ENCODE data around the gene LYPD4. TPM values are rescaled to one million over a fixed set of nuclear protein-coding genes. Genes with fewer than 3 reads are reported as not detected.

LYPD4 gene
- polyA plus RNA-seq, 1 experiment, result not detected

DNA sequence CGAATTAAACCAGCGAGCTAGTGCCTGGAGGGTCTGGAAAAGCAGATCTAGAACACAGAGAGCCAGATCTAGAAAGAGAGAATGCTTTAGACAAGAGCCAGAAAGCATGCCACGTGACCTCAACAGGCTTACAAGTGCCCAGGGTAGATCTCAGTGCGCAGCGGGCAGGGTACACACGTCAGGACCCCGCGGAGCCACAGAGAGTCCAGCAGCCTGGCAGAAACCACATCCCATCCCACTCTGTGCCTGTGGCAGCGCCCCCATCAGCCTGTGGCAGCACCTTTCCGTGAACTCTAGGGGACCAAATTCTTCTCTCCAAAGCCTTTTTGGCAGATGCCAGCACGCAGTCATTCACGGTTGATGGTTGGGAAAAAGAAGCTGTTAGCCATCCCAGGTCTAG lies 44.4 kb upstream of the LYPD4 start:
- POLR2A ChIA-PET, result no interaction called here
- TF ChIP-seq, protein P1, sequence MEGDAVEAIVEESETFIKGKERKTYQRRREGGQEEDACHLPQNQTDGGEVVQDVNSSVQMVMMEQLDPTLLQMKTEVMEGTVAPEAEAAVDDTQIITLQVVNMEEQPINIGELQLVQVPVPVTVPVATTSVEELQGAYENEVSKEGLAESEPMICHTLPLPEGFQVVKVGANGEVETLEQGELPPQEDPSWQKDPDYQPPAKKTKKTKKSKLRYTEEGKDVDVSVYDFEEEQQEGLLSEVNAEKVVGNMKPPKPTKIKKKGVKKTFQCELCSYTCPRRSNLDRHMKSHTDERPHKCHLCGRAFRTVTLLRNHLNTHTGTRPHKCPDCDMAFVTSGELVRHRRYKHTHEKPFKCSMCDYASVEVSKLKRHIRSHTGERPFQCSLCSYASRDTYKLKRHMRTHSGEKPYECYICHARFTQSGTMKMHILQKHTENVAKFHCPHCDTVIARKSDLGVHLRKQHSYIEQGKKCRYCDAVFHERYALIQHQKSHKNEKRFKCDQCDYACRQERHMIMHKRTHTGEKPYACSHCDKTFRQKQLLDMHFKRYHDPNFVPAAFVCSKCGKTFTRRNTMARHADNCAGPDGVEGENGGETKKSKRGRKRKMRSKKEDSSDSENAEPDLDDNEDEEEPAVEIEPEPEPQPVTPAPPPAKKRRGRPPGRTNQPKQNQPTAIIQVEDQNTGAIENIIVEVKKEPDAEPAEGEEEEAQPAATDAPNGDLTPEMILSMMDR (IDR thresholded peaks at IDR 0.05; ENCODE audit: insufficient read depth, low read depth, low read length), result no peak
- Histone ChIP-seq H3K4me3 (ENCODE audit: low read depth, low read length) (no peak overlapping the region), H3K36me3 (ENCODE audit: control insufficient read depth, insufficient read depth, low read length) (peaks cover 24% of the 10 kb centered on the region), H3K27me3 (ENCODE audit: control insufficient read depth, insufficient read depth, low read length) (no peaks in the 10 kb centered on the region)
- no peak for DNase-seq (ENCODE audit: low read depth)
- CTCF ChIA-PET, result interaction anchor here (1.3 kb wide), 1 partner anchor 16 kb away, joined by 3 read pairs; no protein-coding TSS in a partner anchor

GRCh38 chr19:41887711-41888382 lies 43.4 kb upstream of the LYPD4 start:
- ChIA-PET CTCF (interaction anchor here (1.3 to 1.4 kb wide), 2 partner anchors 15 to 63 kb away, joined by 3 to 4 read pairs; no protein-coding TSS in a partner anchor), POLR2A (no interaction called here)
- H3K36me3 ChIP-seq (ENCODE audit: control insufficient read depth, insufficient read depth, low read length), result peaks cover 24% of the 10 kb centered on the region
- peak; percentile 15 for DNase-seq (ENCODE audit: low read depth)
- H3K4me3 ChIP-seq (ENCODE audit: low read depth, low read length), result no peak overlapping the region
- TF ChIP-seq, protein P1 (IDR thresholded peaks at IDR 0.05; ENCODE audit: insufficient read depth, low read depth, low read length), result no peak
- H3K27me3 ChIP-seq (ENCODE audit: control insufficient read depth, insufficient read depth, low read length), result no peaks in the 10 kb centered on the region

DNA sequence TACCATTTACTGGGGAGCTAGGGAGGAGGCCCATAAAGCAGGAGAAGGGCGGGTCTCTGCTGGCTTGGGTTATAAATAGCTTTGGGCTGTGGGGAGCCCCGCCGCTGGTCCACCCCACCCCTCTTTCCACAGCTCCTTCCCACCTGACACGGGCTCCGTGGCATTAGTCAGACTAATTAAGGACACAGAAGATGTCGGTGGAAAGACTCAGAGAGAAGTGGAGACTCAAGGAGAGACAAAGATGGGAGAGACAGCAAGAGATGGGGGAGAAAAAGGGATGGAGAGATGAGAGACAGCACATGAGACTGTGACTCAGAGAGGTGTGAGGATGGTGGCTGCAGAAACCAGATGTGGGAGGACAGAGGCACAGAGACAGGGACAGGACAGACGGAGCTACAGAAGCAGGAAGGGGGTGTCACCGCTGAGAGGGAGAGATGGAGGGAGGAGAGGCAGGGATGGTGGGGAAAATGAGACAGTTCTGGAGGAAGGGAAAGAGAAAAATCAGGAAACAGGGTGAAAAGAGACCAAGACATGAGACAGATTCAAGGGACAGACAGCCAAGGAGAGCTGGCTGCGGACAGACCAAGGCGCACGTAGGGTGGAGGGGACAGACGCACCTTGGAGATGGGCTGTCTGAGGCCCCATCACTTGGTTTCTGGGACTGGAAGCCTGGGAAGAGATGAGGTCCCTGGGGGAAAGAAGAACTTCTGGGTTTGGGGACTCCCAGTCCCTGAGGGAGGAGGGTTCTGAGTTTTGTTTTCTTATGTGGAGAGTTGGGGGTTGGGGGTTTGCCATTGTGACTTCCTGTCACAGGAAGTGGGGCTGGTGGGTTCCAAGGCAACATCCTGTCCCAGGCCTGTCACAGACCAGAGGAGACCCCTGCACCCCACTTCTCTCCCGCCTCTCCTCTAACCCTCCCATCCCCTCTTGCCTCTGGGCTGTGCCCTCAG lies 42.6 kb upstream of the LYPD4 start:
- CTCF ChIA-PET, result interaction anchor here (1.1 to 1.6 kb wide), 3 partner anchors 12 to 64 kb away, joined by 3 to 4 read pairs (median 4); no protein-coding TSS in a partner anchor
- H3K27me3 ChIP-seq (ENCODE audit: control insufficient read depth, insufficient read depth, low read length), result no peaks in the 10 kb centered on the region
- TF ChIP-seq, protein P1 (IDR thresholded peaks at IDR 0.05; ENCODE audit: insufficient read depth, low read depth, low read length), result no peak
- no peak overlapping the region for H3K4me3 ChIP-seq (ENCODE audit: low read depth, low read length)
- POLR2A ChIA-PET, result no interaction called here
- H3K36me3 ChIP-seq (ENCODE audit: control insufficient read depth, insufficient read depth, low read length), result peaks cover 19% of the 10 kb centered on the region
- no peak for DNase-seq (ENCODE audit: low read depth)

GRCh38 chr19:41883821-41884733 lies 39.6 kb upstream of the LYPD4 start:
- peak; percentile 73 for DNase-seq (ENCODE audit: low read depth)
- Histone ChIP-seq H3K27me3 (ENCODE audit: control insufficient read depth, insufficient read depth, low read length) (no peaks in the 10 kb centered on the region), H3K4me3 (ENCODE audit: low read depth, low read length) (peak overlapping the region; percentile 99), H3K36me3 (ENCODE audit: control insufficient read depth, insufficient read depth, low read length) (peaks cover 8% of the 10 kb centered on the region)
- TF ChIP-seq, protein P1 (IDR thresholded peaks at IDR 0.05; ENCODE audit: insufficient read depth, low read depth, low read length), result peak; percentile 32; the same call in 1 of the 2 replicates
- ChIA-PET POLR2A (no interaction called here), CTCF (interaction anchor here (0.7 to 2.3 kb wide), 6 partner anchors 10 to 74 kb away, joined by 3 to 7 read pairs (median 3); no protein-coding TSS in a partner anchor)
